AG09309 (cell line): ENCODE measurements around the gene NDUFV1.
"Not testable (repeated sequence)": the region's sequence is repeated elsewhere in the genome, so short reads cannot be mapped to it uniquely, and the experiment has no call there.

Experiments
- DNase-seq: peaks from one replicate; pipeline ENCODE4 v3.0.0-alpha.2; 2010; ENCODE audit warnings: low read depth
- H3K4me3 ChIP-seq: 2 replicates; pipeline ENCODE4 v1.5.1; 2011; ENCODE audit warnings: mild to moderate bottlenecking, low read depth, low read length, moderate library complexity; ENCODE audit not compliant: control insufficient read depth
- TF ChIP-seq, protein P1 (sequence below): IDR thresholded peaks from 2 replicates; pipeline ENCODE4 v1.5.1; 2011; ENCODE audit warnings: mild to moderate bottlenecking, low read depth, low read length, inconsistent platforms; ENCODE audit not compliant: insufficient read depth, control insufficient read depth; ENCODE audit errors: missing control alignments

Gene NDUFV1

DNA sequence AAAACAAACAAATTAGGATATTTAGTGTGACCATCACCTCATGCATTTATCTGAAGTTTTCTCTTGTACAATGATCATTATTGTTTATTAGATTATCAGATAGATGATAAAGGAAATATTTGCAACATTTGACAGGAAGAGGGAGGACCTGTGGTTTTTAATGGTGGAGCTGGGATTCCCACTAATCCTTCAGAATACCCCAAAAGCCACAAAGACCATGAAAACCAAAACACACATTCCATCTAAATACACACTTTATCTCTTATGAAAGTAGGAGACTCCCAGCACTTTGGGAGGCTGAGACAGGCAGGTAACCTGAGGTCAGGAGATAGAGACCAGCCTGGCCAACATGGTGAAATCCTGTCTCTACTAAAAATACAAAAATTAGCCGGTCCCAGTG, 7.6 kb upstream of the NDUFV1 start:
- H3K4me3 ChIP-seq: no peak overlapping the region
- TF ChIP-seq, protein P1, sequence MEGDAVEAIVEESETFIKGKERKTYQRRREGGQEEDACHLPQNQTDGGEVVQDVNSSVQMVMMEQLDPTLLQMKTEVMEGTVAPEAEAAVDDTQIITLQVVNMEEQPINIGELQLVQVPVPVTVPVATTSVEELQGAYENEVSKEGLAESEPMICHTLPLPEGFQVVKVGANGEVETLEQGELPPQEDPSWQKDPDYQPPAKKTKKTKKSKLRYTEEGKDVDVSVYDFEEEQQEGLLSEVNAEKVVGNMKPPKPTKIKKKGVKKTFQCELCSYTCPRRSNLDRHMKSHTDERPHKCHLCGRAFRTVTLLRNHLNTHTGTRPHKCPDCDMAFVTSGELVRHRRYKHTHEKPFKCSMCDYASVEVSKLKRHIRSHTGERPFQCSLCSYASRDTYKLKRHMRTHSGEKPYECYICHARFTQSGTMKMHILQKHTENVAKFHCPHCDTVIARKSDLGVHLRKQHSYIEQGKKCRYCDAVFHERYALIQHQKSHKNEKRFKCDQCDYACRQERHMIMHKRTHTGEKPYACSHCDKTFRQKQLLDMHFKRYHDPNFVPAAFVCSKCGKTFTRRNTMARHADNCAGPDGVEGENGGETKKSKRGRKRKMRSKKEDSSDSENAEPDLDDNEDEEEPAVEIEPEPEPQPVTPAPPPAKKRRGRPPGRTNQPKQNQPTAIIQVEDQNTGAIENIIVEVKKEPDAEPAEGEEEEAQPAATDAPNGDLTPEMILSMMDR: no peak
- DNase-seq: no peak

DNA sequence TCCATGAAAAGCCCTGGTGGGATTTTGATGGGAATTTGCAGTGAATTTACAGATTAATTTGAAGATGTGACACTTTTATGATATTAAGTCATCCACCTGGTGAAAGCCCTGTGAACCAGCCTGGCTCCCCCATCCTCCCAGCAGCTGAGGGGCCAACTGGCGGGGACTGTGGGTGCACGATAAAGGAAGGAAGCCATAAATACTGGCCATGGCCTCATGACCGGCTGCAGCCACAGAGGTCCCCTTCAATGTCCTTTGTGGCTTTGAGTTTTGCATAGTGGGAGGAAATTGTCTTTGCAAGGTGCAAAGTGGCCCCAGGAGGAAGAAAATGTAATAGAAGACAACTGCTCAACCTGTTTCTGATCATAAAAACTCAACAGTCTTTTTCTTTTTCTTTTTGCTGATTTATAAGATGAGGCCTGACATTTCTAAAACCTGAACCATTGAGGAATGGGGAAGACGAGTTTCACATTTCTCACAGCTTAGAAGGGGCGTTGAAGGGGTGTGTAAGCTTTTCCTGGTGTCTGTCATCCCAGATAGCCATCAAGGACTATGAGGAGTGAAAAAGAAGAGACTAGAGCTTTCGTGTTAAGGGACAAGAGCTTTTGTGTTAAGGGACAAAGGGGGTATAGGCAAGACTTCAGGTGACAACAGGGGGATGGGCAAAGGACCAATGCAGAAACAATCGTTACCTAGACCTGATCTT, 6.3 kb upstream of the NDUFV1 start:
- no peak overlapping the region for H3K4me3 ChIP-seq
- TF ChIP-seq, protein P1: no peak
- no peak for DNase-seq

DNA sequence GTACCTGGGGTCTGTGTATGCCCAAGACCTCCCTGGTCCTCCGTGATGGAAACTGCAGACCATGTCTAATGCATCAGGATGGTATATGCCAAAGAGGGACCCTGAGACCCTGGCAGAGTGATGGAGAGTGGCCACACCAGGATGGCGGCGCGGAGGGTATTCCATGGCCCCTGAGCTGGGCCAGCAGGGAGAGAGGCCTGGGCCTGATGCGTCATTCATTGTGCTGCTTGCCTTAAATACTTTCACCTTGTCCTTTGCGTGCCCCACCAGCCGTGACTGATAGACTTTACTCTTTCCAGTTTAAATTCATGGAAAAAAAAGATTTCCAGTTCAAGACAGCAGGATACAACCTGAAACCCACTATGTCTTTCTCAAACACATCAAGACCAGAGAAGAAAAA, 5.6 kb upstream of the NDUFV1 start:
- no peak for DNase-seq
- TF ChIP-seq, protein P1: no peak
- no peak overlapping the region for H3K4me3 ChIP-seq

DNA sequence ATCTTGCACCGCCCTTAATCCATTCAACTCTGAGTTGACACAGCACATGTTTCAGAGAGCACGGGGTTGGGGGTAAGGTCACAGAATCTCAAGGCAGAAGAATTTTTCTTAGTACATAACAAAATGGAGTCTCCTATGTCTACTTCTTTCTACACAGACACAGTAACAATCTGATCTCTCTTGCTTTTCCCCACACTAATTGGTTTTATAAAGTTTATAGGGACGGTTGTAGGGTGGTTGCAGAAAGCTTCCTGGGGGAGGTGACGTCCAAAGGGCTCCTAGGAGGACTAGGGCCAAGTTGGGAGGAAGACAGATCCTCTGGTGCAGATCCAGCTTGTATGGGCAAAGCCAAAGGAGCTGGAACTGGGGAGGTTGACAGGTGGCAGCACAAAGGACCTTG, 2.6 kb upstream of the NDUFV1 start:
- DNase-seq, H3K4me3 ChIP-seq: not testable (repeated sequence)

DNA sequence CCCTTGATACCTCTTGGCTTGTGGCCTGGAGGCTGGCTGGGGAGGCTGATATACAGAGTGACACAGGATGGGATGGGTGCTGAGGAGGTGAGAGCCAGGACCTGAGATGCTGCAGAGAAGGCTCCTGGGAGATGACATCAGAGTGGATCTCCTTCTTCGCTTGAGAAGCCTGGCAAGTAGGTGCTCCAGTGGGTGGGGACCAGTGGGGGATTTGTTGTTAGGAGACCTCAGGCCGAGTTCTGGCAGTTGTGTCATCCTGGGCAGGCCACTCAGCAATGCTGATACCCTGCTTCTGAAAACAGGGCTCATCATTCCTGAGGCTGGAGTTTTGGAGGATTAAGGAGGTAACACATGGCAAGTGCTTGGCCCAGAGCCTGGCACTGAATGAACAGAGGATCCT, 1.9 kb upstream of the NDUFV1 start:
- DNase-seq: no peak
- TF ChIP-seq, protein P1: no peak
- H3K4me3 ChIP-seq: no peak overlapping the region

DNA sequence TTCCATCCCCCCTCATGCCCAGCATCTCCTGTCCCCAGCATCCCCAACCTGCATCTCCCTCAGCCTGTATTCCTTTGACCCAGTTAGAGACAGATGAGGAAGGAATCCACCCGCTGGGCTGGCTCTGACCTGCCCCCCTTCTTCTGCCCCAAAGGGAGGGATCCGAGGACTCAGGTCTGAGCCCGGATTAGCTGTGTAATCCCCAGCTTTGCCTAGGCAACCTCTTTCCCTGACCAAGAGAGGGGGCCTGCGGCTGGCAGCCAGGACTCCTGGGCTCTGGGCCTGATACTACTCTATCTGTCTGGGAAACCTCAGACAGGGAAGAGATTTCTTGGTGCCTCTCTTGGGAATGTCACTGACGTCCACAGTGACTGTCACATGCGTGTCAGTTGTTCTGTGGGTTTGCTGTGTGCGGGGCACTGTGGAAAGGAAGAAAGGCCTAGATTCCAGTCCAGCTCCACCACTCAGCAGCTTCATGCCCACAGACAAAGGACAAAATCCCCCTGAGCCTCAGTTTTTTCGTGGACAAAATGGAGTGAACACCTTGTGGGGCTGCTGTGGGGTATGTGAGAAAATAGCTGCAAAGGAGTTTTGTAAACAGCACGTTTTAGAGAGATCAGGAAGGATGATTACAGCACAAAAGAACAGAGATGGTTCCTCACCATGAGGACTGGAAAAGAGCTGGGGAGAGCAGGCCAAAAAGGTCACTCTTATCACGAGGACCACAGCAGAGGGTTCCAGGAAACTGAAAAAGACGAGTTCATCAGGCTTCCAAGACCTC, 1.3 kb upstream of the NDUFV1 start:
- no peak for DNase-seq
- TF ChIP-seq, protein P1: no peak
- H3K4me3 ChIP-seq: no peak overlapping the region

DNA sequence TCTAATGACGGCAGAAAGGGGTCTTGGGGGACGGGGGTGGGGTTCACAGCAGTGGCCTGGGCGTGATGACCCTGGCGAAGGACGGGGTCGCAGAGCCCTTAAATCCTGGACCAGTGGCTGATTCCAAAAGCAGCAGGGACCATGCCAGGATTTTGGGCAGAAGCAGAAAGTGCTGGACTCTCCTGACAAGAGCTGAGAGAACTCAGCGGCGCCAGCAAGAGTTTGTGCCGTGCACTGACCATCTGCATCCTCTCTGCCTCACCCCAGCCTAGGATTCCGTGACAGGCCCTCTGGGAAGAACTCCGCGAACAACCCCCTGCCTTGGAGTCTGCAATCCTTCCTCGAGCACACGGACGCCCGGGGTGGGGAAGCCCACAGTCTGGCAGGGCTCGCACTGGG, 644 bp upstream of the NDUFV1 start:
- DNase-seq: no peak
- peak overlapping the region; percentile 98 for H3K4me3 ChIP-seq
- TF ChIP-seq, protein P1: no peak
